Uterus (tissue), 2 donors: ENCODE results near the gene SELENOS.

Source experiments
- POLR2A ChIP-seq, 2 donors: fragments of 450-650 bp; IDR thresholded peaks; one replicate each; pipeline ENCODE4 v1.6.1; 2016; ENCODE audit warnings: antibody characterized with exemption in 2 of 2, mild to moderate bottlenecking in 1 of 2, moderate library complexity in 1 of 2
- TF ChIP-seq, protein P1 (sequence below), 4 experiments: fragments of 200-600 bp in 2 of 4; fragments of 450-650 bp in 2 of 4; sonication (generic) in 2 of 4; IDR thresholded peaks; one replicate each; pipeline ENCODE4 v1.5.1; 2016 to 2019; ENCODE audit warnings: antibody characterized with exemption in 4 of 4, mild to moderate bottlenecking in 2 of 4, moderate library complexity in 1 of 4

DNA sequence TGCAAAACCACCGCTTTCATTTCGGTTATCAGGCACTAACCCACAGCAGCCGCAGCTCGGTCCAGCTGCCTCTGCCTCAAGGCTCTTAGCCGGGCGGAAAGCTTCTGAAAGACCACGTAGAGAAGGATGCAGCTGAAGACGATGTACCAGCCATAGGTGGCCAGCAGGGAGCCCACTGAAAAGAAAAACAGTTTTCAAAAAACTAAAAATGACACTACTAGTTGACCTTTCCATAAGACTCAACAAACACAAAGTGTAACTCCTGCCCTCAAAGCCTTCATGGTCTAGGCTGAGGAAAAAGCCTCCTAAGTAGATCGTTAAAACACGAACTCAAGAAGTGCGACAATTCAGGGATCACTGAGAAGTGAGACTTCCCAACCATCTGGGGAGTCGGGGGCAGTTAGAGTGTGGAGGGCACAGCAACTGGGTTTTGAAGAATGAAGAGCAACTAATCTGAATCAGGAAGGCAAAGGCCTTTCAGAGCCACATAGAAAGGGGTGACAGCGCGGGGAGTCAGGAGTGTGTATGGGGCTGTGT is 716 bp downstream of the SELENOS start:
- TF ChIP-seq, protein P1, sequence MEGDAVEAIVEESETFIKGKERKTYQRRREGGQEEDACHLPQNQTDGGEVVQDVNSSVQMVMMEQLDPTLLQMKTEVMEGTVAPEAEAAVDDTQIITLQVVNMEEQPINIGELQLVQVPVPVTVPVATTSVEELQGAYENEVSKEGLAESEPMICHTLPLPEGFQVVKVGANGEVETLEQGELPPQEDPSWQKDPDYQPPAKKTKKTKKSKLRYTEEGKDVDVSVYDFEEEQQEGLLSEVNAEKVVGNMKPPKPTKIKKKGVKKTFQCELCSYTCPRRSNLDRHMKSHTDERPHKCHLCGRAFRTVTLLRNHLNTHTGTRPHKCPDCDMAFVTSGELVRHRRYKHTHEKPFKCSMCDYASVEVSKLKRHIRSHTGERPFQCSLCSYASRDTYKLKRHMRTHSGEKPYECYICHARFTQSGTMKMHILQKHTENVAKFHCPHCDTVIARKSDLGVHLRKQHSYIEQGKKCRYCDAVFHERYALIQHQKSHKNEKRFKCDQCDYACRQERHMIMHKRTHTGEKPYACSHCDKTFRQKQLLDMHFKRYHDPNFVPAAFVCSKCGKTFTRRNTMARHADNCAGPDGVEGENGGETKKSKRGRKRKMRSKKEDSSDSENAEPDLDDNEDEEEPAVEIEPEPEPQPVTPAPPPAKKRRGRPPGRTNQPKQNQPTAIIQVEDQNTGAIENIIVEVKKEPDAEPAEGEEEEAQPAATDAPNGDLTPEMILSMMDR (IDR thresholded peaks at IDR 0.05): peak in 1 of 4 experiments; percentile 8
- TF ChIP-seq POLR2A (IDR thresholded peaks at IDR 0.05): no peak
